HG03280 (cell line): ENCODE results near the gene CRAT.

ENCODE experiments used
- ATAC-seq: cut with Tn5 transposase; IDR thresholded peaks from one replicate; pipeline ENCODE4 v1.9.1; 2021; ENCODE audit warnings: mild to moderate bottlenecking, moderate library complexity; ENCODE audit not compliant: unreplicated experiment

CRAT gene

GRCh38 chr9:129110740-129111527, at the start of gene CRAT, which contains the start of gene PTPA:
CRAT (minus strand) TSS chr9:129110793; CDS start chr9:129110509, 284 bp downstream.
PTPA (plus strand) TSS chr9:129111415; CDS start chr9:129111601, 186 bp downstream.
- peak; percentile 86 for ATAC-seq

- no peak for ATAC-seq
Observed at GRCh38 chr9:129156163-129156562, 45.6 kb upstream of the CRAT start.

- ATAC-seq, result no peak
Observed at GRCh38 chr9:129154866-129155477, 44.4 kb upstream of the CRAT start.

GRCh38 chr9:129151469-129151868, 40.9 kb upstream of the CRAT start:
- ATAC-seq, result no peak

GRCh38 chr9:129150672-129151211, 40.1 kb upstream of the CRAT start:
- ATAC-seq, result no peak

- ATAC-seq, result no peak
Observed at GRCh38 chr9:129150122-129150521, 39.5 kb upstream of the CRAT start.

- no peak for ATAC-seq
Observed at GRCh38 chr9:129149442-129149841, 38.8 kb upstream of the CRAT start.

GRCh38 chr9:129148463-129149204, 38.0 kb upstream of the CRAT start:
- no peak for ATAC-seq

GRCh38 chr9:129146441-129146941, 35.9 kb upstream of the CRAT start:
- no peak for ATAC-seq

GRCh38 chr9:129145841-129146292, 35.3 kb upstream of the CRAT start:
- ATAC-seq, result no peak

GRCh38 chr9:129145316-129145715, 34.7 kb upstream of the CRAT start:
- no peak for ATAC-seq

- no peak for ATAC-seq
Observed at GRCh38 chr9:129143031-129143927, 32.7 kb upstream of the CRAT start.

- no peak for ATAC-seq
Observed at GRCh38 chr9:129142138-129142935, 31.7 kb upstream of the CRAT start.

GRCh38 chr9:129141066-129142041, 30.8 kb upstream of the CRAT start:
- ATAC-seq, result no peak

- peak; percentile 22 for ATAC-seq
Observed at GRCh38 chr9:129140397-129141065, 29.9 kb upstream of the CRAT start.

GRCh38 chr9:129139993-129140396, 29.4 kb upstream of the CRAT start:
- peak; percentile 67 for ATAC-seq

- peak; percentile 32 for ATAC-seq
Observed at GRCh38 chr9:129139233-129139992, 28.8 kb upstream of the CRAT start.
